ENCODE measurements around the gene RBMS1. TPM values are rescaled to one million over a fixed set of nuclear protein-coding genes. Genes with fewer than 3 reads are reported as not detected.
A peak's percentile ranks its signal among the peaks of the same experiment; 100 is the strongest.
"Not testable (repeated sequence)": the region's sequence is repeated elsewhere in the genome, so short reads cannot be mapped to it uniquely, and the experiment has no call there.

RBMS1 gene
- total and polyA plus RNA-seq, 4 experiments from 2014 or later, result 101 to 131 (median 112) TPM

GRCh38 chr2:160421646-160422501 lies 71.7 kb downstream of the RBMS1 start:
- DNase-seq, result peak in 4 of 5 donors; percentile 68 to 74 (median 72)
- H3K36me3 Mint-ChIP-seq; H3K27ac ChIP-seq (ENCODE audit: low read depth, low read length); H3K27me3 ChIP-seq (ENCODE audit: insufficient read depth, low read length); H3K4me3 ChIP-seq (ENCODE audit: low read length in 2 of 2); H3K36me3 ChIP-seq (ENCODE audit: insufficient read depth, low read length); H3K27me3 Mint-ChIP-seq; H3K9me3 ChIP-seq (ENCODE audit: control insufficient read depth in 1 of 2, low read length in 2 of 2); H3K9me3 Mint-ChIP-seq: not testable (repeated sequence)
- peak overlapping the region; percentile 21 to 84 (median 78) for H3K27ac Mint-ChIP-seq
- POLR2A ChIA-PET (ENCODE audit: partially characterized antibody), result interaction anchor here (0.5 to 4.6 kb wide), 7 partner anchors 9 to 69 kb away, joined by 3 to 22 read pairs (median 3); no protein-coding TSS in a partner anchor
- H3K4me3 Mint-ChIP-seq, result peak overlapping the region in 7 of 8 donors; percentile 37 to 80 (median 75)
- peaks cover 57 to 87% (median 70%) of the 10 kb centered on the region in 4 donors for H3K4me1 Mint-ChIP-seq
- intact Hi-C loops (cut with micrococcal nuclease), result loop anchor here (2.0 kb wide), 1 partner anchor 15 kb away; no protein-coding TSS in a partner anchor
- CTCF ChIA-PET (ENCODE audit: partially characterized antibody), result interaction anchor here (1.0 to 1.5 kb wide), 4 partner anchors 8 to 18 kb away, joined by 3 to 4 read pairs (median 4); no protein-coding TSS in a partner anchor
- H3K4me1 ChIP-seq (ENCODE audit: insufficient read depth, low read length), result peaks cover 67% of the 10 kb centered on the region

GRCh38 chr2:160420711-160421110 lies 72.9 kb downstream of the RBMS1 start:
- H3K4me1 Mint-ChIP-seq, result peaks cover 50 to 86% (median 68%) of the 10 kb centered on the region in 4 donors
- Histone ChIP-seq H3K36me3 (ENCODE audit: insufficient read depth, low read length) (no peaks in the 10 kb centered on the region), H3K4me3 (ENCODE audit: low read length in 2 of 2) (no peak overlapping the region), H3K27me3 (ENCODE audit: insufficient read depth, low read length) (no peaks in the 10 kb centered on the region), H3K9me3 (ENCODE audit: control insufficient read depth in 1 of 2, low read length in 2 of 2) (no peaks in the 10 kb centered on the region), H3K4me1 (ENCODE audit: insufficient read depth, low read length) (peaks cover 56% of the 10 kb centered on the region), H3K27ac (ENCODE audit: low read depth, low read length) (no peak overlapping the region)
- no peak for DNase-seq
- peaks cover 5 to 9% of the 10 kb centered on the region in 2 donors for H3K36me3 Mint-ChIP-seq
- peak overlapping the region in 2 of 7 donors; percentile 5 to 30 for H3K27ac Mint-ChIP-seq
- peak overlapping the region in 4 of 8 donors; percentile 2 to 75 (median 25) for H3K4me3 Mint-ChIP-seq
- H3K27me3 Mint-ChIP-seq, result no peaks in the 10 kb centered on the region
- ChIA-PET POLR2A (ENCODE audit: partially characterized antibody) (interaction anchor here (0.7 to 4.6 kb wide), 3 partner anchors 9 to 71 kb away, joined by 3 to 22 read pairs (median 10); no protein-coding TSS in a partner anchor), CTCF (ENCODE audit: partially characterized antibody) (interaction anchor here (1.1 to 2.1 kb wide), 2 partner anchors 8 to 67 kb away, joined by 4 to 7 read pairs; no protein-coding TSS in a partner anchor)
- intact Hi-C loops (cut with micrococcal nuclease), result loop anchor here (2.0 kb wide), 1 partner anchor 14 kb away; no protein-coding TSS in a partner anchor
- peaks cover 0 to 6% (median 0%) of the 10 kb centered on the region in 8 donors for H3K9me3 Mint-ChIP-seq

- Mint-ChIP-seq H3K4me1 (peaks cover 48 to 86% (median 64%) of the 10 kb centered on the region in 4 donors), H3K27ac (peak overlapping the region in 4 of 7 donors; percentile 5 to 54 (median 52)), H3K4me3 (peak overlapping the region in 5 of 8 donors; percentile 0 to 58 (median 17)), H3K36me3 (peaks cover 4 to 5% of the 10 kb centered on the region in 2 donors), H3K27me3 (no peaks in the 10 kb centered on the region), H3K9me3 (peaks cover 0 to 6% (median 0%) of the 10 kb centered on the region in 8 donors)
- DNase-seq, result no peak
- no peaks in the 10 kb centered on the region for H3K36me3 ChIP-seq (ENCODE audit: insufficient read depth, low read length)
- intact Hi-C loops (cut with micrococcal nuclease), result loop anchor here (1.0 to 2.0 kb wide), 2 partner anchors 9 to 13 kb away; no protein-coding TSS in a partner anchor
- CTCF ChIA-PET (ENCODE audit: partially characterized antibody), result interaction anchor here (0.7 to 2.1 kb wide), 3 partner anchors 9 to 96 kb away, joined by 3 to 7 read pairs (median 4); no protein-coding TSS in a partner anchor
- H3K4me3 ChIP-seq (ENCODE audit: low read length in 2 of 2), result no peak overlapping the region
- H3K4me1 ChIP-seq (ENCODE audit: insufficient read depth, low read length), result peaks cover 50% of the 10 kb centered on the region
- POLR2A ChIA-PET (ENCODE audit: partially characterized antibody), result interaction anchor here (1.2 to 4.6 kb wide), 3 partner anchors 9 to 13 kb away, joined by 3 to 22 read pairs (median 10); no protein-coding TSS in a partner anchor
- H3K27me3 ChIP-seq (ENCODE audit: insufficient read depth, low read length), result no peaks in the 10 kb centered on the region
- no peak overlapping the region for H3K27ac ChIP-seq (ENCODE audit: low read depth, low read length)
- no peaks in the 10 kb centered on the region for H3K9me3 ChIP-seq (ENCODE audit: control insufficient read depth in 1 of 2, low read length in 2 of 2)
Observed at GRCh38 chr2:160419776-160420505, 73.7 kb downstream of the RBMS1 start.

GRCh38 chr2:160418853-160419252 lies 74.8 kb downstream of the RBMS1 start:
- H3K4me3 ChIP-seq (ENCODE audit: low read length in 2 of 2), result no peak overlapping the region
- H3K4me3 Mint-ChIP-seq, result no peak overlapping the region
- peaks cover 0 to 6% (median 0%) of the 10 kb centered on the region in 8 donors for H3K9me3 Mint-ChIP-seq
- H3K27ac Mint-ChIP-seq, result no peak overlapping the region
- no peaks in the 10 kb centered on the region for H3K9me3 ChIP-seq (ENCODE audit: control insufficient read depth in 1 of 2, low read length in 2 of 2)
- peaks cover 50% of the 10 kb centered on the region for H3K4me1 ChIP-seq (ENCODE audit: insufficient read depth, low read length)
- POLR2A ChIA-PET (ENCODE audit: partially characterized antibody), result interaction anchor here (4.6 kb wide), 1 partner anchor 12 kb away, joined by 22 read pairs; no protein-coding TSS in a partner anchor
- no peaks in the 10 kb centered on the region for H3K27me3 ChIP-seq (ENCODE audit: insufficient read depth, low read length)
- no peaks in the 10 kb centered on the region for H3K27me3 Mint-ChIP-seq
- no peak overlapping the region for H3K27ac ChIP-seq (ENCODE audit: low read depth, low read length)
- DNase-seq, result no peak
- H3K4me1 Mint-ChIP-seq, result peaks cover 48 to 82% (median 63%) of the 10 kb centered on the region in 4 donors
- CTCF ChIA-PET (ENCODE audit: partially characterized antibody), result interaction anchor here (0.6 to 2.1 kb wide), 2 partner anchors 10 to 37 kb away, joined by 4 to 7 read pairs; no protein-coding TSS in a partner anchor
- H3K36me3 Mint-ChIP-seq, result peaks cover 4 to 5% of the 10 kb centered on the region in 2 donors
- no peaks in the 10 kb centered on the region for H3K36me3 ChIP-seq (ENCODE audit: insufficient read depth, low read length)
- intact Hi-C loops (cut with micrococcal nuclease), result loop anchor here (1.0 kb wide), 1 partner anchor 8 kb away; no protein-coding TSS in a partner anchor

- ChIA-PET POLR2A (ENCODE audit: partially characterized antibody) (interaction anchor here (1.2 to 4.6 kb wide), 2 partner anchors 11 to 12 kb away, joined by 8 to 22 read pairs; no protein-coding TSS in a partner anchor), CTCF (ENCODE audit: partially characterized antibody) (no interaction called here)
- H3K27me3 Mint-ChIP-seq, result no peaks in the 10 kb centered on the region
- Histone ChIP-seq H3K36me3 (ENCODE audit: insufficient read depth, low read length) (no peaks in the 10 kb centered on the region), H3K27me3 (ENCODE audit: insufficient read depth, low read length) (no peaks in the 10 kb centered on the region), H3K27ac (ENCODE audit: low read depth, low read length) (no peak overlapping the region), H3K4me1 (ENCODE audit: insufficient read depth, low read length) (peaks cover 46% of the 10 kb centered on the region), H3K9me3 (ENCODE audit: control insufficient read depth in 1 of 2, low read length in 2 of 2) (no peaks in the 10 kb centered on the region), H3K4me3 (ENCODE audit: low read length in 2 of 2) (no peak overlapping the region)
- peaks cover 1 to 2% of the 10 kb centered on the region in 2 donors for H3K36me3 Mint-ChIP-seq
- peaks cover 0 to 6% (median 0%) of the 10 kb centered on the region in 8 donors for H3K9me3 Mint-ChIP-seq
- intact Hi-C loops (cut with micrococcal nuclease), result no loop called here
- DNase-seq, result no peak
- H3K27ac Mint-ChIP-seq, result peak overlapping the region in 2 of 7 donors; percentile 59 to 84
- peak overlapping the region in 4 of 8 donors; percentile 17 to 55 (median 38) for H3K4me3 Mint-ChIP-seq
- H3K4me1 Mint-ChIP-seq, result peaks cover 47 to 81% (median 60%) of the 10 kb centered on the region in 4 donors
Observed at GRCh38 chr2:160418398-160418765, 75.2 kb downstream of the RBMS1 start.

- peak overlapping the region; percentile 2 to 84 (median 34) for H3K27ac Mint-ChIP-seq
- H3K27me3 Mint-ChIP-seq, result no peaks in the 10 kb centered on the region
- Histone ChIP-seq H3K4me3 (ENCODE audit: low read length in 2 of 2) (no peak overlapping the region), H3K9me3 (ENCODE audit: control insufficient read depth in 1 of 2, low read length in 2 of 2) (no peaks in the 10 kb centered on the region), H3K27ac (ENCODE audit: low read depth, low read length) (no peak overlapping the region), H3K36me3 (ENCODE audit: insufficient read depth, low read length) (no peaks in the 10 kb centered on the region), H3K27me3 (ENCODE audit: insufficient read depth, low read length) (no peaks in the 10 kb centered on the region), H3K4me1 (ENCODE audit: insufficient read depth, low read length) (peaks cover 49% of the 10 kb centered on the region)
- POLR2A ChIA-PET (ENCODE audit: partially characterized antibody), result interaction anchor here (1.2 kb wide), 1 partner anchor 10 kb away, joined by 8 read pairs; no protein-coding TSS in a partner anchor
- CTCF ChIA-PET (ENCODE audit: partially characterized antibody), result interaction anchor here (0.8 to 1.0 kb wide), 2 partner anchors 11 to 94 kb away, joined by 3 to 4 read pairs; no protein-coding TSS in a partner anchor
- peak in 3 of 5 donors; percentile 28 to 71 (median 37) for DNase-seq
- H3K36me3 Mint-ChIP-seq, result peaks cover 0 to 2% of the 10 kb centered on the region in 2 donors
- intact Hi-C loops (cut with micrococcal nuclease), result no loop called here
- peak overlapping the region in 4 of 8 donors; percentile 1 to 55 (median 38) for H3K4me3 Mint-ChIP-seq
- peaks cover 45 to 81% (median 59%) of the 10 kb centered on the region in 4 donors for H3K4me1 Mint-ChIP-seq
- peaks cover 0 to 6% (median 0%) of the 10 kb centered on the region in 8 donors for H3K9me3 Mint-ChIP-seq
Observed at GRCh38 chr2:160417745-160418397, 75.7 kb downstream of the RBMS1 start.
